Endothelial cell (in vitro differentiated cells): ENCODE results near the gene PFKM. TPM values are rescaled to one million over a fixed set of nuclear protein-coding genes. Genes with fewer than 3 reads are reported as not detected.
A peak's percentile ranks its signal among the peaks of the same experiment; 100 is the strongest.
"Not testable (repeated sequence)": the region's sequence is repeated elsewhere in the genome, so short reads cannot be mapped to it uniquely, and the experiment has no call there.

Experiments used
- DNase-seq: peaks from one replicate; pipeline ENCODE4 v3.0.0; 2021; ENCODE audit warnings: low spot score
- H3K27ac Mint-ChIP-seq: one replicate; pipeline ENCODE4 v1.8.0; 2021; ENCODE audit warnings: mixed read lengths, inconsistent platforms; ENCODE audit not compliant: unreplicated experiment
- H3K27me3 Mint-ChIP-seq: one replicate; pipeline ENCODE4 v1.8.0; 2021; ENCODE audit warnings: mild to moderate bottlenecking, moderate library complexity, mixed read lengths, inconsistent platforms; ENCODE audit not compliant: unreplicated experiment
- H3K36me3 Mint-ChIP-seq: one replicate; pipeline ENCODE4 v1.8.0; 2021; ENCODE audit warnings: mild to moderate bottlenecking, low read depth, mixed read lengths, inconsistent platforms; ENCODE audit not compliant: unreplicated experiment
- H3K4me1 Mint-ChIP-seq: one replicate; pipeline ENCODE4 v1.8.0; 2021; ENCODE audit warnings: mild to moderate bottlenecking, mixed read lengths, inconsistent platforms; ENCODE audit not compliant: unreplicated experiment
- H3K4me3 Mint-ChIP-seq: one replicate; pipeline ENCODE4 v1.8.0; 2021; ENCODE audit warnings: mild to moderate bottlenecking, mixed read lengths, inconsistent platforms; ENCODE audit not compliant: unreplicated experiment
- H3K9me3 Mint-ChIP-seq: one replicate; pipeline ENCODE4 v1.8.0; 2021; ENCODE audit warnings: mixed read lengths, inconsistent platforms; ENCODE audit not compliant: unreplicated experiment
- total RNA-seq: library from RNA; stranded (reverse); fragmentation: NEBNext Ultra II Directional; extraction: Animal tissue kit (Norgen Biotek cat#: 25700); gene quantifications from one replicate; pipeline ENCODE4 v1.2.1, GENCODE V29; 2021; ENCODE audit not compliant: unreplicated experiment
- TF ChIP-seq, protein P1 (sequence below): fragments of 200-600 bp; sonication (generic); IDR thresholded peaks from one replicate; pipeline ENCODE4 v1.5.0; 2021; ENCODE audit warnings: antibody characterized with exemption; ENCODE audit not compliant: unreplicated experiment

The PFKM gene
- total RNA-seq, 1 donor from 2014 or later, result 97.3 TPM

- DNase-seq, result no peak
- Mint-ChIP-seq H3K27me3 (peaks cover under 1% of the 10 kb centered on the region), H3K4me3 (peak overlapping the region; percentile 100), H3K36me3 (peaks cover 10% of the 10 kb centered on the region), H3K27ac (no peak overlapping the region), H3K4me1 (peaks cover 21% of the 10 kb centered on the region), H3K9me3 (no peaks in the 10 kb centered on the region)
- TF ChIP-seq, protein P1, sequence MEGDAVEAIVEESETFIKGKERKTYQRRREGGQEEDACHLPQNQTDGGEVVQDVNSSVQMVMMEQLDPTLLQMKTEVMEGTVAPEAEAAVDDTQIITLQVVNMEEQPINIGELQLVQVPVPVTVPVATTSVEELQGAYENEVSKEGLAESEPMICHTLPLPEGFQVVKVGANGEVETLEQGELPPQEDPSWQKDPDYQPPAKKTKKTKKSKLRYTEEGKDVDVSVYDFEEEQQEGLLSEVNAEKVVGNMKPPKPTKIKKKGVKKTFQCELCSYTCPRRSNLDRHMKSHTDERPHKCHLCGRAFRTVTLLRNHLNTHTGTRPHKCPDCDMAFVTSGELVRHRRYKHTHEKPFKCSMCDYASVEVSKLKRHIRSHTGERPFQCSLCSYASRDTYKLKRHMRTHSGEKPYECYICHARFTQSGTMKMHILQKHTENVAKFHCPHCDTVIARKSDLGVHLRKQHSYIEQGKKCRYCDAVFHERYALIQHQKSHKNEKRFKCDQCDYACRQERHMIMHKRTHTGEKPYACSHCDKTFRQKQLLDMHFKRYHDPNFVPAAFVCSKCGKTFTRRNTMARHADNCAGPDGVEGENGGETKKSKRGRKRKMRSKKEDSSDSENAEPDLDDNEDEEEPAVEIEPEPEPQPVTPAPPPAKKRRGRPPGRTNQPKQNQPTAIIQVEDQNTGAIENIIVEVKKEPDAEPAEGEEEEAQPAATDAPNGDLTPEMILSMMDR, result no peak
These were observed 651 bp downstream of the PFKM start for GRCh38 chr12:48119834-48120195.

- peaks cover 21% of the 10 kb centered on the region for H3K4me1 Mint-ChIP-seq
- peaks cover 15% of the 10 kb centered on the region for H3K36me3 Mint-ChIP-seq
- no peak overlapping the region for H3K4me3 Mint-ChIP-seq
- no peak for DNase-seq
- no peak overlapping the region for H3K27ac Mint-ChIP-seq
- TF ChIP-seq, protein P1, result no peak
- no peaks in the 10 kb centered on the region for H3K27me3 Mint-ChIP-seq
- H3K9me3 Mint-ChIP-seq, result no peaks in the 10 kb centered on the region
These were observed 2.4 kb downstream of the PFKM start for GRCh38 chr12:48121522-48121921.

DNA sequence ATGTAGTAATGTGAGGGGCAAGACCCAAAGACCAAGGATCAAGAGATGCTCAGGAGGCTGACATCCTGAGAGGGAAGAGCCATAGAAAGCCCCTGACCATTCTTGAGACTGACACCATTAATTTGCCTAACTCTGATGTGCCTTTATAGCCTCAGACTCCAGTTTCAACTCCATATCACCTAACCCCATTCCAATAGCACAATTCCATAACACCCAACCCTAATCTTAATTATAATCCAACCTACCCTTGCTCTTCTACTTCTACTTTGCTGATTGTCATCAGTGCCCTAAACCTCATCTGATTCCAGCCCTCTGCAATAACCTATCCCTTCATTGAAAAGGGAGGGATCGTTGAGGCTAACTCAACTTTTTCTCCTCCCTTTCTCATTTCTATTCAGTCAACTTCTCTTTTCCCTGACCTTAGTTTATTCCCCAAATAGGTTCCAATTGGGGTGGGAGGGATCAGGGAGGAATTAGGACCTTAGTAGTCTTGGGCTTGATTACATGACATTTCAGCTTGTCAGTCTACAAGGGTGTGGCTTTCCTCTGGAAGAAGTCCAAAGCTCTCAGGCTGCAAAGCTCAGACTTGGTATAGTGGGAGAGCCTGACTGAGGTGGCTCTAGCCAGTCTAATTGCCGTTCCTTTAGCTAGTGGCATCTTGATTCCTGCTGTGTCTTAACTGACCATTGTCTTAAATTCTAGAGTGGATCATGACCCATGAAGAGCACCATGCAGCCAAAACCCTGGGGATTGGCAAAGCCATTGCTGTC, 3.1 kb downstream of the PFKM start:
- Mint-ChIP-seq H3K36me3 (peaks cover 18% of the 10 kb centered on the region), H3K9me3 (no peaks in the 10 kb centered on the region), H3K4me3 (no peak overlapping the region), H3K4me1 (peaks cover 21% of the 10 kb centered on the region), H3K27me3 (no peaks in the 10 kb centered on the region), H3K27ac (no peak overlapping the region)
- TF ChIP-seq, protein P1, result no peak
- no peak for DNase-seq

GRCh38 chr12:48123169-48123568, 4.0 kb downstream of the PFKM start:
- Mint-ChIP-seq H3K27me3 (no peaks in the 10 kb centered on the region), H3K4me3 (no peak overlapping the region), H3K4me1 (peaks cover 21% of the 10 kb centered on the region), H3K36me3 (peaks cover 24% of the 10 kb centered on the region), H3K27ac (no peak overlapping the region), H3K9me3 (no peaks in the 10 kb centered on the region)
- TF ChIP-seq, protein P1, result no peak
- no peak for DNase-seq

DNA sequence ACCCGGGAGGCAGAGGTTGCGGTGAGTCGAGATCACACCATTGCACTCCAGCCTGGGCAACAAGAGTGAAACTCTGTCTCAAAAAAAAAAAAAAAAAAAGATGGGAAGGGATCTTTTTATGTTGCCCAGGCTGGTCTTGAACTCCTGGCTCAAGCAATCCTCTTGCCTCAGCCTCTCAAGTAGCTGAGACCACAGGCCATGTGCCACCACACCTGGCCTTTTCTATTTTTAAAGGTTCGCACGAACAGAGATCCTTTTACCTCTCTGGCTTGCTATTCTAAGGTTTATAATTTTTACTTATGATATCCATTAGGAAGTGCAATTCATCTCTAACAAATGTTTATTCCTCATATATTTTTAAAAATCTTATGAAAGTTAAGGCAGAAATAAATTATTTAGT, 6.4 kb downstream of the PFKM start:
- H3K4me3 Mint-ChIP-seq, H3K27me3 Mint-ChIP-seq, H3K9me3 Mint-ChIP-seq, H3K4me1 Mint-ChIP-seq, DNase-seq, H3K27ac Mint-ChIP-seq: not testable (repeated sequence)
- peaks cover 25% of the 10 kb centered on the region for H3K36me3 Mint-ChIP-seq
